Measurements from ENCODE around the gene TBXAS1.
"Not testable (repeated sequence)": the region's sequence is repeated elsewhere in the genome, so short reads cannot be mapped to it uniquely, and the experiment has no call there.

TBXAS1 gene

GRCh38 chr7:139916717-139917395 lies 87.8 kb downstream of the TBXAS1 start:
- no peak for DNase-seq

DNA sequence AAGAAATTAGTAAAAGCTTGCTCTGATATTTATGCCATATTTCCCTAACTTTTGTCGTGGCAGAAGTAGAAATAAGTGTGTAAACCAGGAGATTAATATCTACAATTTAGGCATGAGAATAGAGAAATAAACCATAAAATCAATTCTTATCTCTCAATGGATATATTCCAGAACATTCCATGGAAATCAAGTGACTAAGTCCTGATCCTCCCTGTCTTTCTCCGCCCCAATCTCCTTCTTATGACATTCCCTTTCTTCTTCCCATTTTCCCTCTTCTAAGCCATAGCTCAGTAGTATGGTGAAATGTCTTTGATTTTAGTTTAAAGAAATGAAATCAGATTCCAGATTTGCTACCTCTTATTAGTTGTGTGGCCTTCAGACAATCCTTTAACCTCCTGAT lies 88.8 kb downstream of the TBXAS1 start:
- no peak for DNase-seq

DNA sequence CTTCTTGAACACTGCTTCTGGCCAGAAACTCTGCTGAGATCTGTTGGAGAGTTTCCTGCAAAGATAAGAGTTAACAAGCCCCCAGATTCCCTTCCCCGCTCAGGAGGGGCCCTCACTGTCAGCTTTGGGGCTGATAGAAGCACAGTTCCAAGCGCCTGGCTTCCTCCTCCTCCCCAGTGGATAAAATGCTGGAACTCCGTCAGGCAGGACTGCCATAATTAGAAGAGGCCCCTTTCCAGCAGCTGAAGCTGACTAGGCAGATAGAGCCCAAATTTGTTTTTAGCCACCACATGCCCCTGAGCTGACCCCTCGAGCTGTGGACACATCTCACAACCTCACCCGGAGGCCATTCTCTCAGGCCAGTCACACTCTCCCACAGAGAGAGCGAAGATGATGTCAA lies 89.4 kb downstream of the TBXAS1 start:
- DNase-seq = no peak

- DNase-seq = no peak
Measured at GRCh38 chr7:139923090-139923489, 94.0 kb downstream of the TBXAS1 start.

DNA sequence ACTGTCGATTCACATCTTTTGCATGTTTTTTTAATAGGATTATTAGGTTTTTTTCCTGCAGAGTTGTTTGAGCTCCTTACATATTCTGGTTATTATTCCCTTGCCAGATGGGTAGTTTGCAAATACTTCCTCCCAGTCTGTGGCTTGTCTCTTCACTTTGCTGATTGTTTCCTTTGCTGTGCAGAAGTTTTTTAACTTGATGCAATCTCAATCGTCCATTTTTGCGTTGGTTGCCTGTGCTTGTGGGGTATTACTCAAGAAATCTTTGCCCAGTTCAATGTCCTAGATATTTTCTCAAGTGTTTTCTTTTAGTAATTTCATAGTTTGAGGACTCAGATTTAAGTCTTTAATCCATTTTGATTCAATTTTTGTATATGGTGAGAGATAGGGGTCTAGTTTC lies 95.4 kb downstream of the TBXAS1 start:
- DNase-seq = no peak

DNA sequence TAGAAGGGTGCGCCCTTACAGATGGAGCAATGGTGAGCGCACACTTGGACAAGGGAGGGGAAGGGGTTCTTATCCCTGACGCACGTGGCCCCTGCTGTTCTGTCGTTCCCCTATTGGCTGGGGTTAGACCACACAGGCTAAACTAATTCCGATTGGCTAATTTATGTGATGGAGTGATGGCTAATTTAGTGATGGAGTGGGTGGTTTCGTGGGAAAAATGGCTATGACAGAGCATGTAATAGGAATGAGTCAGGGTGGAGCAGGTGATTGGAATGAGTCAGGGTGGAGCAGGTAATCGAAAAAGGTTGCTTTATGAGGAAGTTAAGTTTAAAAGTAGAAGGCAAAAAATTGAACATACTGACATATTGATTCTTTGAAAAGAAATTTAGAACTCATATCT lies 100.2 kb downstream of the TBXAS1 start:
- DNase-seq = not testable (repeated sequence)

DNA sequence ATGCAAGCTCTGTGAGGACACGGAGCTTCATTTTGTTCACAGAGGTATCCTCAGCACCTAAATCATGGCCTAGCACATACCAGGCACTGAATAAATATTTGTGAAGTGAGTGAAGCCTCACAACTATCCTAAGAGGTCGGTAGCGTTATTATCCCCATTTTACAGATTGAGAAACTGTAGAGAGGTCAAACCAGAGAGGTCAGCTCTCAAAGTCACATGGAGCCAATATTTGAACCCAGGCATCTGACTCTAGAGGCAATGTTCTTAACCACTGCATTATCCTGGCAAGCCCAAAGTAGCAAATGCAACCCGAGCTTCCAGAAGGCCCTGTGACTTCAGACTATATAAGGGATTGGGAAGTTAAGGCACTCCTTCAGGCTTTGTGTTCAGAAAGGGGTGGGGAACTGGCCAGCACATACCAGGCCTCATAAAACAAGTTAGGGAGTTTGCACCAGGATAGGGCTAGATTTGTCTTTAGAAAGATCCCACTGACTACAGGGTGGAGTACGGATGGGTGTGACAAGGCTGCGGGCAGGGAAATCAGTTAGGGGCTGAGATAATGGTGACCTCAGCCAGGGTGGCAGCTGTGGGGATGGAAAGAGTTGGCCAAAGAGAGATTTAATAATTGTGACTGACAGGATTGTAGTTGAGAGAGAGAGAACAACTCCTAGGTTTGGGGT lies 101.4 kb downstream of the TBXAS1 start:
- DNase-seq = no peak

DNA sequence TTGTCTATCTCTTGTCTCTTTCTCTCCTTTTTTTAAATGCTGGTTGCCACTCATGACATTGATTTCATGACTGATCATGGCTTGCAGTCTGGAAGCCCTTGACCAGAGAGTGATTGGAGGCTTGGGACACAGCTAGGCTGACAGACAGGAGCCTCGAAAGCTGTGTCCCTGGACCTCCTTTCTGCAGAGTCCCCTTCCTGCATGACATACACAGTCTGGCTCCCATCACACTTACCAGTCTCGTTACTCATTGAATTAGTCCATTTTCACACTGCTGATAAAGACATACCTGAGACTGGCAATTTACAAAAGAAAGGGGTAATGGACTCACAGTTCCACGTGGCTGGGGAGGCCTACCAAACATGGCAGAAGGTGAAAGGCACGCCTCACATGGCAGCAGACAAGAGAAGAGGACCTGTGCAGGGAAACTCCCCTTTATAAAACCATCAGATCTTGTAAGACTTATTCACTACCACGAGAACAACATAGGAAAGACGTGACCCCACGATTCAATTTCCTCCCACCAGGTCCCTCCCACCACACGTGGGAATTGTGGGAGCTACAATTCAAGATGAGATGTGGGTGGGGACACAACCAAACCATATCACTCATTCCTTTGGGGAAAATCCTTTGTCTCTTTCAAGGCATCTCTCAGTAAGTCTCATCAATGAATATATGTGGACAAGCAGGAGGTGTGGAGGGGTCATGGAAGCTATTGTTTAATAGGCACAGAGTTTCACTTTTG lies 102.3 kb downstream of the TBXAS1 start:
- DNase-seq = no peak

DNA sequence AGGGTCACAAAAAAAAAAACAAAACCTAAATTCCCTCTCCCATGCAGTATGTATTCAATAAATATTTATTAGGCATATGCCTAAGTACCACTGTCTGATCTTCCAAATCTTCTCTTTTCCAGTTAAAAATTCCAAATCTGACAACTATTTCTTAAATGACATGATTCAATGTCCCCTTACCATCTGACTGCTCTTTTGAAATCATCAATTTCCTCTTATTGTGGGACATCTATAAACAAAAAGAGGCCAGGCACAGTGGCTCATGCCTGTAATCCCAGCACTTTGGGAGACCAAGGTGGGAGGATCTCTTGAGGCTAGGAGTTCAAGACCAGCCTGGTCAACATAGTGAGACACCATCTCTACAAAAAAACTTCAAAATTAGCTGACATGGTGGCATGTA lies 103.5 kb downstream of the TBXAS1 start:
- no peak for DNase-seq

DNA sequence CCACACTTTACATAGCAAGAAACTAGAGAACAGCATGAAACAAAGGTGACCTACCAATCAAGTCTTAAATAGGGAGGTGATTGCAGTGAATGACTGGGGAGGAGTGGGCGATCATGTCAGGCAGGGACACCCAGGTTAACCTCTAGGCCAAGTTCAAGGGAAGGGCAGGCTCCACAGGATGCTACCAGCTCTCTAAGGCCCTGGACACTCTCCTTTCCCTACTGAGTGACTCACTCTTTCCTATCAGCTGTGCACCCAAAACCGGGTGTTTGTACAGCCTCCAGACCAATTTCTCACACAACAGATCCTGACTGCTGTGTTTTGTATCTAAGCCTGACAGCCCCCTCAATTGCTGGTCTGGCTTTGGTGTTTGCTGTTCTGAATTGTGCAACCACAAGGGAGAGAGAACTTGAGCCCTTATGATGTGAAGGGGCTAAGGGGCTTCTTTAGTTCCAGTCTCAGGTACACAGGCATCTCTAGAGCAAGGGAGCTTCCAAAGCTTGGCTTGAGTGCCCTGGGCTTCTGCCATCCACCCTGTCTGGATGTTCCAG lies 107.8 kb downstream of the TBXAS1 start:
- no peak for DNase-seq

DNA sequence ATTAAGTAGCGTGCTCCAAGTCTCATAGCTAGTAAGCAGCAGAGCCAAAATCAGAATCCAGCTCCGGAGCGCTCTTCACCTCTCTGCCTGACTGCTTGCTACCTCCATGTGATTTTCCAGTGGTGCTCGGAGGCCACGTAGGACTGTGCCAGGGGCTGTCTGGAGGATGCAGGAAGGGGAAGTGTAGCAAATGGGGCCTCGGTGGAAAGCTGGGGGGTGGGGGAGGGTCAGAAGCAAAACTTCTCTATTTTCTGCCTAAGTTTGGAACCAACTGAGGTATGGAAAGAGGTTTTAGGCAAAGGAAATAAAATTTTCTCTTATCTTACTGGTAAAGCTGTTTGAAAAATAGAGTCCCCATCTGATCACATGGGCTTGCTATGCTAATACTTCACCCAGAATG lies 108.7 kb downstream of the TBXAS1 start:
- DNase-seq = no peak

- no peak for DNase-seq
Measured at GRCh38 chr7:139940866-139941265, 111.8 kb downstream of the TBXAS1 start.

- no peak for DNase-seq
Measured at GRCh38 chr7:139941421-139941820, 112.4 kb downstream of the TBXAS1 start.

- DNase-seq = no peak
Measured at GRCh38 chr7:139941866-139942265, 112.8 kb downstream of the TBXAS1 start.

DNA sequence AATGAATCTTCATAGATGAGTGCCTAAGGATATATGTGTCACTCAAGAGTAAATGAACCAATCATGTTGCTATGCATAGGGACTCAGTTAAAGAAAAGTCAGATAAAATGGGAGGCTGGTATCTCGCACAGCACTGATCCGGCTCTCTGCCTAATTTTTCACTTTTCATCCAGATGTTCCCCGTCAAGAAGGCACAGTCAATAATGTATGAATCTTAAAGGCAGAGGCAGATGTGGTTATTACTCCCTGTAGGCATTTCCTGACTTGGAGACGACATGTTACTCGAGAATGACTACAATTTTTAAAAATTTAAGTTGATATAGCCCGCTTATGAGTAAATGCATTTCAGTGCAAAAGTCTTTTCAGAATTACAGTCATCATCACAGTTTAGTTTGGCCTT lies 113.6 kb downstream of the TBXAS1 start:
- DNase-seq = no peak

DNA sequence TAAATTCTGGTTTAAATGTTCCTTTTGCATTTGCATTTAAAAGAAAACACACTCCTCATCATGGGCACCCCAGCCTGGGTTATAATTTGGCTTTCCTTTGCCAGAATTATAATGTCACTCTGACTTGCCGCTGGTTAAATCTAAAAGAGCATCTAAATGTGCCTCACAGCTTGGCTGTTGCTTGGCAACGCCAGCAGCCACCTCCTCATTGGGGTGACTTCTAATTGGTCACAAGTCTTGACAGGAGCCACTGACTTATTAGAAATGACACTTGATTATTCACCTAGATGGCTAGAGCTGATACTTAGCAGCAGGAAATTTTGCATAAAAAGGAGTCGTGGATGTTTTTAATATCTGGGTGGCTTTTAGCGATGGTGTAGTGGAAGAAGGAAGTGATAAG lies 114.3 kb downstream of the TBXAS1 start:
- no peak for DNase-seq

- no peak for DNase-seq
Measured at GRCh38 chr7:139944248-139944647, 115.2 kb downstream of the TBXAS1 start.

GRCh38 chr7:139946533-139946932 lies 117.5 kb downstream of the TBXAS1 start:
- DNase-seq = no peak

- no peak for DNase-seq
Measured at GRCh38 chr7:139947021-139947420, 118.0 kb downstream of the TBXAS1 start.

DNA sequence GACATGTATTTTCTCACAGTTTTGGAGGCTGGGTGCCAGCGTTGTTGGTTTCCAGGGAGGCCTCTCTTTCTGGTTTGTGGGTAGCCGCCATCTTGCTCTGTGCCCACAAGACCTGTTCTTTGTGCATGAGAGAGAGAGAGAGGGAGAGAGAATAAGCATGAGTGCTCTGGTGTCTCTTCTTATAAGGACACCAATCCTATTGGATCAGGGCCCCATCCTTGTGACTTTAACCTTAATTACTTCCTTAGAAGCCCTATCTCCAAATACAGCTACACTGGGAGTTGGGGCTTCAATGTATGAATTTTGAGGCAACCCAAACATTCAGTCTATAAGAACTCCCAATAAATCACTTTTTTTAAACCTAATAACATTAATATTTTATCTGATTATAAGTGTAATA lies 119.1 kb downstream of the TBXAS1 start:
- DNase-seq = no peak

DNA sequence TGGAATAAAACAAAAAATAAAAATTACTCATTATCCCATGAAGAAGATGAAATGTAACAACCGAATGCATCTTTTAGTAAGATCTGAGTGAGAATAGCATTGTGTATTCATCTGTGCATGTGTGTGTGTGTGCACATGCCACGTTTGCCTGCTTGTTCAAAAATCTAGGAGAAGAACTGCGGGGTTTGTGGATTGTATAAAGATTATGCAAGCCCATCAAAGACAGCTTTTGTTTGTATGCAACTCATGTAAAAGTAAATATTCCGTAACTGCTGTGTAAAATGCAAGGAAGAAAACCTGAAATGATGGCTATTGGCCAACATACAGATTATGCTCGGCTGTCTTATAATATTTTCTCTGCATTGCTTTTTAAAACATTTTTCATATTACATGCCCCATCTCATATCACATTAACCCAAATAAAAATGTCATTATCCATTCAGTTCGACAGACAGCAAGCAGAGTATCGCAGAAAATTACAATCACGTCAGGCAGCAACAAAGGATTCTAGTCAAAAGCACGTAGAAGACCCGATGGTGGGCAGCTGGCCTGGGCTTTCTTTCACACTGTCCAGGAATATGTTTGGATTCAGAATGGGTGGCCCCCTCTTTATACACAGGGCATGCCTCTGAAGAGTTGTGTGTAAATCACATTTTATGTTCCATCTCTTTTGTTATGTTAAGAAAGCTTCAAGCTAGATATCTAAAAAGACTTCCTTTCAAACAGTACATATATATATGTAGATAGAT lies 119.7 kb downstream of the TBXAS1 start:
- no peak for DNase-seq

GRCh38 chr7:139949629-139950028 lies 120.6 kb downstream of the TBXAS1 start:
- DNase-seq = no peak

DNA sequence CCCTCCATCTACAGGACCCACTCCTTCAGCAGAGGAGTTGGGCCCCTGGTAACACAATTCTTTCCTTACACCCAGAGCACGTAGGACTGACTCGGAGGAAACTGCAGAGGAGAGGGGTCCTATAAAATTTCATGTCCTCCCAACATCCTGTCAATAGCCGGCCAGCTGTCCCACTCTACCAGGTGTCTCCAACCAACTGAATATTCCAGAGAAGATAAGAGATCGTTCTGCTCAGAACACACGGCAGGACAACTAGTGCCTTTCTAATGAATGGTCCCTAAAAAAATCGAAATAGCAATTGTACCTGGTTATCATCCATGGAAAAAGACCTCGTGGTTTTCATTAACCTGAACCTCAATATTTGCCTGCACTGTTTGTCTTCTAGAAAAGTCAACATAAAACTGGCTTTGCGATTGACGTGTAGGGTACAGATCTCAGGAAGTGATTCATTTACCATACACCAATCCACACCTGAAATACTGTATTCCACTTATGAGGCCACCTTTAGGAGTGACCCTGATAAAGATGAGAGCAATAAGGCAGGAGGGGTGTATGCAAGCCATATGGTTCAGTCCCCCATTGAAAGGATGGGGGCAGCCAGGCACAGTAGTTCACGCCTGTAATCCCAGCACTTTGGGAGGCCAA lies 121.9 kb downstream of the TBXAS1 start:
- DNase-seq = no peak

Measured in CD4-positive, alpha-beta T cell treated with Interleukin-4 for 1 hour (primary cell).